ENCODE measurements around the gene PACRG.
"Not testable (repeated sequence)": the region's sequence is repeated elsewhere in the genome, so short reads cannot be mapped to it uniquely, and the experiment has no call there.

PACRG gene

DNA sequence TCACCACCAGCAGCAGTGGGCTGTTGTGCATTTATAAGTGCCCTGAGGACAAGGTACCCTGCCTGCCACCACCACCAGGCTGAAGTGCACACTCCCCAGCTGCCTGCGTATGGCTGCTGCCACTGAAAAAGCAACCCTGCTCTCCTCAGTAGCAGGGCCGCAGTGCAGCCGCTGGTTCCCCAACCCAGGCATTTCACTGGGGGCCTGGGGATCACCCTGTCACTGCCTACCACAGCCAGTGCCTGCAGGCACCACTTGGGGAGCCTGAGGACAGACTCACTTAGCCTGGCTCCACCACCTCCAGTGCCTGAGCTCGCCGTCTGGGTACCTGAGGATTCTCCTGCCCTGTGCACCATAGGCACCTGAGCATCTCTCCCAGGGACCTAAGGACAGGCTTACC lies 215.6 kb downstream of the PACRG start:
- no peak for DNase-seq (ENCODE audit: low spot score)

DNA sequence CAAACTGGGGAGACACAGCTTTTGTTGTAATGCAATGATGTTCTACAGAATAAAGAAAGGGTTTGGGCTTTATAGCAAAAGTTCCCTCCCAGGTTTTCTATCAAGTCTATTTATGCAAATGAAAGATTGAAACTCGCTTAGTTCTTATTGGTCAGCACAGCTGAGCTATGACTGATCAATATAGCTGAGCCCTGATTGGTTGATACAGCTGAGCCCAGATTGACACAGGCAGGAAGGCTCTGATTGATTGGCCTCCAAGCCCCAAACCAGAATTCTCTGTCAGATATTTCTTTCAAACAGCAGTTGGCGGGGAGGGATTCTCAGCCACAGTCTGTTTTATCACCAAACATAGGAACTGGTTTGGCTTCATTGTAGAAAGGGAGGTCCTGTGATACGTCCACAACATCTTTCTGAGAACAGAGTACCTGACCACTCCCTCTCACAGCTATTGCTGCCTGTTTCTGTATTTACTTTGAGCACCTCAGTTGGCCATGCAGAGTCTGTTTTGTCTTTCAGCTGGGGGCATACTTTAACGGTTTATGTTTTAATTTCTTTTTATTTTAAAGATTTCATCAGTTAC lies 223.5 kb downstream of the PACRG start:
- no peak for DNase-seq (ENCODE audit: low spot score)

DNA sequence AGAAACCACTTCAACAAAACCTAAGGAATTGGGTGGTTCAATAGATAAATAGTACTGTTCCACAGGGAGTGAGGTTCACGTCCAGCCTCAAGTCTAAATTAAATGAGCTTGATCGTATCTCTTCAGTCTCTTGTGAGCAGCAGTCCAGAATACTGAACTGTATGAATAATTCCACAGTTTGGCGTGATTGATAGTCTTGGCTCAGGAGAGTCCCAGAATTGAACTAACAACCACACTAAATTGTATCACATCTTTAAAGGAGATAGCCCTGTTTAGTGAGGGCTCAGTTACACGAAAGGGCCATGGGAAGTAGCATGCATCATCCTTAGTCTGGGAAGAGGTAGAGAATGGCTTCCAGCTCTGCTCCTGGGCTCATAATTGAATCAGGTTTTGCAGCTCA lies 224.6 kb downstream of the PACRG start:
- no peak for DNase-seq (ENCODE audit: low spot score)

DNA sequence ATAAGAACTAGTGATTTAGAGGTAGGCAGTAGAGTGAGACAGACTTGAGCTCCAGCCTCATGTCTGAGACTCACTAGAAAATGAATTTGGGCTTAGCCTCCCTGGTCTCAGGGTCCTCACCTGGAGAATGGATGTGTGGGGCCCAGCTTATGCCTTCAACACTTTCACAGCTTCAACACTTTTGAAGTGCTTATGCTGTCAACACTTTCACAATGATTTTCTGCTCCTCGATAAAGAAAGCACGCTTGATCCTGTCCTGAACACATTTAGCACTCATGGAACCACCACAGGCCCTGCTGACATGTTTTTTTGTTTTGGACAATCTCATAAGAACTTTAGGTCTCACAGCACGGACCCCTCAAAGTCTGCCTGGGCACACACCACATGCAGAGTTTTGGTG lies 229.3 kb downstream of the PACRG start:
- DNase-seq (ENCODE audit: low spot score): no peak

DNA sequence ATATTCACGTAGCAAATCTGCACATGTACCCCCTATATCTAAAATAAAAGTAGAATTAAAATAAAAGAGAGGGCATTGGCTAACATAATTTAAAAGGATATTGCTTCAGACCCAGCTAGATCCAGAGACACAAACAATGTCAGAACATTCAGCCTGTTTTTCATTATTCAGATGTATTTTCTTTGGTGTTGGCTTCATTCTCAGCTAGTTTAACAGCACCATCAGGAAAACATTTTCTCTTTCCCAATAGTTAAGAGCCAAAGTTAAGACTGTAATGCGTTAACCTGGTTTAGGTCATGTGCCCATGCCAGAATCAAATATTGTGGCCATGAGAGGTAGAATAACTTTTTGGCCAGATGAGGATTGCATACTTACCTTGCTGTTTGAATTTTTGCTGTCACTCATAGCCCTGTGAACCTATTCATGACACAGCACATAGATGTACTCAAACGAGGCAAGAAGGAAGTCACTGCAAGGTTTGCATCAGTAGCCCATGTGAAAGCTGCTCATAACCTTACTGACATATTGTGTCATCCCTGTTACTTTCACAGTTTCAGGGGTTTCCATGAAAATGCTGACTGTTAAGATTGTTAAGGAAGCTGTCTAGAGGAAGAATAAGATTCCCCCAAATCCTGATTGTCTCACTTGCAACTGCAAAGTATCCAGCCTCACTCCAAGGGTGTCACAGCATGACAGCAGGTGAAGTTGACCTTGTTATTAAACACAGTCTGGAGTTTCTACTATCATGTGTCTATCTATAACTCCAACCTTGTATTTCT lies 233.1 kb downstream of the PACRG start:
- no peak for DNase-seq (ENCODE audit: low spot score)

DNA sequence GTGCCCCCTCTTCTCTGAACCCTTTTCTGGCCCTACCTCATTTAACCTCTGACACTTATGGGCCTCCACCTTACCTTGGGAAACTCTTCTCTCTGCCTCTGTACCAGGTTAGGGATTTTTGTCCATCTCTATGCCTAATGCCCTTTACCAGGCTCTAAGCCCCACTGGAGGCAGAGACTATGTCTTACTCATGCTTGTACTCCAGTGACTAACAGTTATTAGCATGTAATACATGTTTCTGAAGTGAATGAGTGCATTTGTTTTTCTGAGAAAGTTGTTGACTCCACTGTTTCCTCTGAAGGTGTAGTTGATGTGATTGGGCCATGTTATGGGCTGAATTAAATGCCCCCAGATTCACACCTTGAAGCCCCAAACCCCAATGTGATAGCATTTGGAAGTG lies 234.3 kb downstream of the PACRG start:
- no peak for DNase-seq (ENCODE audit: low spot score)

DNA sequence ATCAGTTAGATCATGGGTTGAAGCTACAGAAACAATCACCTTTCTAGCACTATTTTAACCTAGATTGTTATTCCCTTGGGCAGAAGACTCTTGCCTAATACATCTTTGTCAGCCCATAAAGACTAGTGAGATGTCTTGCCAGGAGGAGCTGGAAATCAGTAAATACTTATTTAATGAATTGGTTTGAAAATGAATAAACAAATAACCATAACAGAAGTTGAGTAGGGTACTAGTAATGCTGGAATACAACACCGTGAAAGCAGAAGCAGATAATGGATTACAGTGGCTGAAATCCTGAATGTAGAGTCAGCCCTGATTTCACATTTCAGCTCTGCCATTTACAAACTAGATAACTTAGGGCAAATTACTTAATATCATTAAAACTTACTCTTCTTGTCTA lies 236.1 kb downstream of the PACRG start:
- no peak for DNase-seq (ENCODE audit: low spot score)

DNA sequence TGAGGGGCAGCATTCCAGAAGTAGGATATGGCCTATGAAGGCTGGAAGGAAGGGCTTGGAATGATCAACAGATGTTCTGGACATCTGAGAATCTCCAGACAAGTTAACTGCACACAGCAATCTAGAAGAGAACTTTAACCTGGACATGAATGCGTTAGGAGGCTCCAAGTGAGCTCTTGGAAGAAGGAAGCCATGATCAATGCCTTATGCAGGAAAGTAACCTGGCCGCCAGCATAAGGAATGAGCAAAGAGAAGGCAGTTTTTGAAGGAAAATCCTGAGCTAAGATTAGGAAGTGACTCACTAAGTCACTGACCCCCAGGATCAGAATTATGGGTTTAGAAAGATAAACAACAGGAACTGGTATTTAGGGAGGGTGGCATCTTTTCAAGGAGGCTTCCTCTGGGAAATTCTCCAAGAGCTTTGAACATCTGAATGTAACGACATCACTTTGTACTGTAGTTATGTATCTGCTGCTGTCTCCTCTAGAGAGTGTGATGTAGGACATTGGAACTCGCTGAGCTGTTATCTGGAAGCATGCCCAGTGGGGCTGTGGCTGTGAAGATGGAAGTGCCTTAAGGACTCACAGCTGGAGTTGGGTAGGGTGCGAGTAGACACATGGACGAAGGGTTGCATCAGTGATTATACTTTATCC lies 236.8 kb downstream of the PACRG start:
- DNase-seq (ENCODE audit: low spot score): no peak

DNA sequence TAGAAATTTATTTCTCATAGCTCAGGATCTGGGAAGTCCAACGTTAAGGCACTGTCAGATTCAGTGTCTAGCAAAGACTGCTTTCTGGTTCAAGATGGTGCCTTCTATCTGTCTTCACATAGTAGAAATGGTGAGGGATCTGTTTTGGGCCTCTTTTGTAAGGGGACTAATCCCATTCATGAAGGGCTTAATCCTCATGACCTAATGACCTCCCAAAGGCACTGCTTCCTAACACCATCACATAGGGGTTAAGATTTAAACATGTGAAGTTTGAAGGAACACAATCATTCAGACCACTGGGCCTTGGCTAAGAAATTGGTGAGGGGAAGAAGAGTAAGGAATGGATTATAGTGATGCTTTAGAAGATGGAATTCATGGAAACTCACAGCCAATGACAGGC lies 237.6 kb downstream of the PACRG start:
- DNase-seq (ENCODE audit: low spot score): no peak

DNA sequence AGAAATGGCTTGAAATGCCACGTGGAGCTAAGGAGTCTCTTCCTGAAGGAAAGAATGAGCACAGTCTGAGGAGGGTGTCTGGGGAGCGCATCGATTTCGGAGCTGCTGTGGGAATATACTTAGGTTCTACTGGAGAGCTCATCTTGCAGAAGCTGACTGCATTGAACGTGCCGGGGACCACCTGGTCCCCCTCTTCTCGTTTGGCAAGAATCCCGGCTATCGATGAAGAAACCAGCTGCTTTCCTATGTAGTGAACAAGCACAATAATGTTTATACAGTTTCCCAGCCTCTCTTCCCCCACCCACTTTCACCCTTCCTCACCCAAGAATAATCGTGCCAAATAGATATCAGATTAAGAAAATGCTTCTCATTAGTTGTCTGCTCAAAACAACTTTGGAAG lies 242.5 kb downstream of the PACRG start:
- no peak for DNase-seq (ENCODE audit: low spot score)

DNA sequence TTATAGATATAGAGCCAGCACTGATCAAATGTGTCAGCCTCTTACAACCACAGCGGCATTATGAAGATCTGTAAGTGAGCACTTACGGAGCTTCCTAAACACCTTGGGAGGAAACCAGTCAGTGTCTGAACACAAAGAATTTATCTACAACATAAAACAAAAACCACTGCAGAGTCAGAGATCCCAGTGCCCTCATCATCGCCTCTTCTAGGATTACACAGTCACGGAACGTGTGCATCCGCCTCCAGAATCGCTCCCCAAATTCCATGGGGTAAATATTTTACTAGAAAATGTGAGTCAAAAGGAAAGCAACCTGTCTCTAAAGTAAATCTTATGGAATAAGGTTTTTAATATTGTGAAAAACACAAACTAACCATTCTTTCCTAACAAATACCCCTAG lies 243.6 kb downstream of the PACRG start:
- no peak for DNase-seq (ENCODE audit: low spot score)

DNA sequence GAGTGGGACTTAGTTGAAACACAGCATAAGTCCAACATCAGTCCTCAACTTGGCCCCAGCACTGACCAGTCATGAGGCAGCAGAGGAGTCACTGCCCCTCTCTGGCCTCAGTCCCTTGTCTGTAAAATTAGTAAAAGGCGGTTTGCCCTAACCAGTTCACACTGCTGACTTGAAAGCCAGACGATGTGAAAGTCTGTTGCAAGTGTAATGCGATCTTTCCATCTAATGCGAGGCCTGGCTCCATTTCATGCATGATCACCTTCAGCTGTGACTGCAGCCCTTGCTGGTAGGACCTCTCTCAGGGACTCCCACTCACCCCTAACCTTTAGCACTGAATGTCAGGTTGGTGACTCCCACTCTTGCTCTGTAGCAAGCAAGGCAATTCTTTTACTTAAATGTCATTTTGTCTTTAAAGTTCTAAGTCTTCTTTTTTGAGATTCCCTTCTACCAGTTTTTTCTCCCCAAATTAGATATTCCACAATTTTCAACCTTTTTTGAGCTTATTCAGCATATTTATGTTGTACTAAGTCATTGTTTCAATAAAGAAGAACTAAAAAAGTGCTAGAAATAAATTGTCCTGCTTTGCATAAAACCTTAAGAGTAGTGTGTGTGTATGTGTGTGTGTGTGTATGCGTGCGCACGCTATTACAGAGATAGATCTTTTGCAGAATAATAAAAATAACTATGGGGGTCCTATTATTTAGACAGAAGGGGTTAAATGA lies 245.5 kb downstream of the PACRG start:
- DNase-seq (ENCODE audit: low spot score): no peak

DNA sequence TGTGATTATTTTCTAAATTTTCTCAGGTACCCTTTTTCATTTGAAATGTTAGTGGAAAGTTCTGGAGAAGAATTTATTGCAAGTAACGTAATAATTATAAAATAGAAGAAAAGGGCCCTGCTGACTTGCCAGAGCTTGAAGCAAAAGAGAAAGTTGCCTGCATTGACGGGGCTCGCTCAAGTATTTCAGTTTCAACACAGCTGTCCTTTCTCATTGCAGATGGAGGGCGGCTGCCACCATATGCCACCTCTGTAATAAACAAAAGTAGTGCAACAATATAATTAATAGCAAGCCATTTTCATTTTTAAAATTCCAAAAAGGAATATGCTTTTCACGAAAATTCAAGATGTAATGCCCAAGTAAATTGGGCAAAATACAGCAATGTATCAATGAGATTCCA lies 246.2 kb downstream of the PACRG start:
- peak; percentile 57 for DNase-seq (ENCODE audit: low spot score)

DNA sequence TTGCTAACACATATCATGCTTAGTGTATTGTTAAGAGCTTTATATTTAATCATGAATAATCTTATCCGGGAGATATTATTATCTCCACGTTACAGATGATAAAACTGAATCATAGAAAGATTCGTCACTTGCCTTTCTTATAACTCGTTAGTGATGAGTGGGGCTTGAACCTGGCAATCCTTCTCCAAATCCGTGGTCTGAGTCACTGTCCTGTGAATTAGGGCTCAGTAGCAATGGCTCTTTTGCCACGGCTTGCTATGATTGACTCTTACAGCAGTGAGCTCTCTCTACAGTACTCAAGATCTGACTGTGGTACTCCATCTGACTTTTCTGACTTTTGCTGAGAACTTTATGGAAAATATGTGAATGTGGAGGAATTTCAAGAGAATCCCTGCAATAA lies 246.9 kb downstream of the PACRG start:
- DNase-seq (ENCODE audit: low spot score): peak; percentile 28

DNA sequence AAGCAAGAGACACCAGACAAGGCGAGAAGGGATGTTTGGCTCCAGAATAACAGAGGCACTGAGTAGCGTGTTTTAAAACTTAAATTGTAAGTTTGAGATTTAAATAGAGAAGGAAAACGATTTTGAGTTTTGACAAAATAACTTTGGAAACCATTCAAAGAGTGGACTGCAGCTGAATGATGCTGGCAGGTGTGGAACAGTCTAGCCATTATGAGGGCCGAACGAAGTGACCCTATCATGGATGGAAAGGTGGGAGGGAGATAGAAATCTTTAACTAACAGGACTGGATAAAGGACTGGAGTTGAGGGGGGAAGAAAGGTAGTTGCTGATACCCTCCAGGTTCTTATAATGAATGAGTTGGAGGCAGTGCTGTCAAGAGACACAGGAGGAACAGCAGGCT lies 248.4 kb downstream of the PACRG start:
- DNase-seq (ENCODE audit: low spot score): peak; percentile 21

DNA sequence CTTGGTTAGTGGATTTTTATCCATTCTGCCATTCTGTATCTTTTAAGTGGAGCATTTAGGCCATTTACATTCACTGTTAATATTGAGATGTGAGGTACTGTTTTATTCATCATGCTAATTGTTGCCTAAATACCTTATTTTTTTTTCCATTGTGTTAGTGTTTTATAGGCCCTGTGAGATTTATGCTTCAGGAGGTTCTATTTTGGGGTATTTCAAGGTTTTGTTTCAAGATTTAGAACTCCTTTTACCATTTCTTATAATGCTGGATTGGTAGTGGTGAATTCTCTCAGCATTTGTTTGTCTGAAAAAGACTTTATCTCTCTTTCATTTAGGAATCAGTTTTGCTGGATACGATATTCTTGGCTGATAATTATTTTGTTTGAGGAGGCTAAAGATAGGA lies 255.5 kb downstream of the PACRG start:
- DNase-seq (ENCODE audit: low spot score): not testable (repeated sequence)

DNA sequence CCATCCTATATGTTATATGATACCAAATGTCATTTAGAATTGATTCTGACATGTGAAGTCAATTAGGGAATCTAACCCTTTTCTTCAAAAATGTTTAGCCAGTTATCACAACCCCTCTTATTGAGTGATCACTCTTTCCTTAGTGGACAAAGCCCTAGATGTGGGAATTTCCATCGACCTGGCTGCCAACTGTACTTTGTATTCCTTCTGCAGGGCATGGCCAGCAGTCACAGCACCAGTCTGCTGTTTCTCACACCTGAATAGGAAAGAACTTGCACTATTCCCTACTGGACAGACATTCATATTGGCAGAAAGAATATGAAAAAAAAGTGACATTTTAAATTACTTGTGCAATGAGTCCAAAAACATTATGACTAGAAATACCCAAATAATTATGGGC lies 271.0 kb downstream of the PACRG start:
- no peak for DNase-seq (ENCODE audit: low spot score)

DNA sequence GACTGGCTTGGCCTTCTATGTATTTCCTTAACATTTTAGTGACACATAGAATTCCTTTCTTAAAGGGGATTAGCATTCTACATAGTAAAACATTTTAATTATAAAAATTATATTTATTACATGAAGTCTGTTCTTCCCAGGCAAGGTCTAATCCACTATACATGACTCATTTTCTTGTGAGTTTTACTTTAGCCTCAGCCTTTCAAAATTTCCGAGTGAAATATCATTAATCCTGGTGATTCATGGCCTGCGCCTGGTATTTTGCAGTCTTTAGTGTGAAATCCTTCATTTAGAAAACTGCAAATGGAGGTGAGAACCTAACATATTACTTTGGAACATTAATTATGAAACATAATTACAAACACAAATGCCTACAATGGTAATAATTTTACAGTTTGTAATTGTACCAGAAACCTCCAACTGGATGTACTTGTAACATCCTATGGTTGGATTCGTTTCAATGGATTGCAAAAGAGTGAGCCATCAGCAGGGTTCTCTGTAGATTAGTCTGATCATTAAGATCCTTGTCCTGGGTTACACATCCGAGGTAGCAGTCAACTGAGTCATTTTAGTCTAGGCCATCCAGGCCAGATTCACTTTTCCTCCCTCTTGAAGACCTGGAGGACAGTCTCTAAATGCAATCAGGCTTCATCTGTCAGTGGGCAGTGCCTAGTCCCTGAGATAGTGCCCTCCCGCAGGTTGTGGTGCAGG lies 272.0 kb downstream of the PACRG start:
- no peak for DNase-seq (ENCODE audit: low spot score)

DNA sequence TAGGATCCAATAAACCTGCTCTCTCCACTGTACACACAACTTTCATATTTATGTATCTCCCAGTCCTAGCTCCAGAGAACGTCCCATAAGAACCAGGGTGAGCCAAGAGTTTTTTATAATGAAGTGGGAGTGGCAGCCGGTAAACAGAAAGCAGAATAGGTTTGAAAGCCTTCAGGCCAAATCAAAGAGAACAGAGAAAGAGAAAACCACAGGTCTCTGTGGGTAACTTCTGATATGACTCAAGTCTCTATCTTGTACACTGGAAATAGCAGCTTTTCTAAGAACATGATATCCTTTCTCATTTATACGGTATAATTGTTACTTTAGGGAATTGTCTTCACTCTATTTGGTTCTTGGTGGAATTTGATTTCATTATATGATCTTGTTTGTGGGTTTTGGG lies 273.6 kb downstream of the PACRG start:
- DNase-seq (ENCODE audit: low spot score): no peak

DNA sequence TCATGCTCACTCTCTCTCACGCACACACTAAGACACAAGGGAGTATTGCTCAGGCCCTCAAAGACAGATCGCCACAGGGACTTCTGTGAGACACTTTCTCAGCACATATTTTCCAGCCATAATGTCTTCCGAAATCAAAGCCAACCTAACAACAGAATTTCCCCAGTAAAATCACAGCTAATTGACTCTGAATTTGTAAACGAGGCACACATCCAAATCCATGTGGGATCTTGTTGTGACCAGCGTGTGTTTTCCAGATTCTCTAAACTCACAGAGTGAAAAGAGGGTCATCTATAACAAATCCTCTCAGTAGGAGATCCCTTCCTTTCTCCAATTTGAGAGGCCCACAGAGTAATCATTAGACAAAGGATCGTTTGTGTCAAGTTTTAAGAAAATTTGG lies 280.4 kb downstream of the PACRG start:
- DNase-seq (ENCODE audit: low spot score): peak; percentile 2

DNA sequence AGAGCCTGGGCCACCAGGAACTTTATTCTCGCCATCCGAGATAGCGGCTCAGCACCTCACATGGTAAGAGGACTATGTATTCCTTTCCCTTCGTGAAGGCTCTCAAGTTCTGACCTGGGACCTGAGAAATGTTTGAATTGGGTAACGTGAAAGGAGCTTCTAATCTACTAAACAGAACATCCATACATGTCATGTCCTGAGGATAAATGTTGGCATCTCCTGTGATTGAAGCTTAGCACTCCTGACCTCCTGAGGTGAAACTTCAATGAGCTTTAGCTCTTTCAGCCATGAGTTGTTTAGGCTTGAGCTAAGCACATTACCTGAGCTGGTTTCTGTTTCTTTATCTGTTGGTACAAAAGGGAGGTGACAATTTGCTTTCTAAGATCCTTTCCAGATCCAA lies 280.9 kb downstream of the PACRG start:
- no peak for DNase-seq (ENCODE audit: low spot score)

DNA sequence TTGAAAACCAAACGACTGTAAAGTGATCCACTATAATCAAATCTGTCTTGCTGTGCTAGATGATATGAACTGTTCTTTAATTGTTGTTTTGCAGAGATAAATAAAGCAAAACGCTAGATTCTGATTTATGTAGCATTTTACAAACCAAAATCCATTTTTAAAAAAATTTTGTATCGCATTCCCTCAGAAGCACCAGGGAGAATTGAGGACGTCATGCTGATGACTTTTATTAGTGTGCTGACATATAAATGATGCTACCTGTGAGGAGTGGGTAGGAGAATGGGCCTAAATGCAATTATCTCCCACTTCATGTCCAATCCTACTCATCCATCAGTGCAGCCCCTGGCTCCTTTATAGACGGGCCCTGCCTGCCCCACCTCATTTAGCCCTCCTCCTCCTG lies 282.4 kb downstream of the PACRG start:
- DNase-seq (ENCODE audit: low spot score): no peak

All from globus pallidus (tissue), 1 donor.